Activated T-helper 2 cell treated with anti-CD3 and anti-CD28 coated beads, Interferon-gamma antibody, Interleukin-2, Interleukin-4, amounts not matched to agents 10 μg/mL and 5 μg/mL and 100 μg/mL, durations not matched to agents 14 hours and 24 hours and 36 hours (primary cell): ENCODE measurements around the gene MGAT4B. TPM values are rescaled to one million over a fixed set of nuclear protein-coding genes. Genes with fewer than 3 reads are reported as not detected.
A peak's percentile ranks its signal among the peaks of the same experiment; 100 is the strongest.

Experiments used
- DNase-seq: peaks from one replicate; pipeline ENCODE4 v3.0.0; 2021; ENCODE audit warnings: low spot score
- H3K27ac Mint-ChIP-seq: one replicate; pipeline ENCODE4 v1.8.0; 2021; ENCODE audit warnings: mixed read lengths
- H3K27me3 Mint-ChIP-seq: one replicate; pipeline ENCODE4 v1.8.0; 2021; ENCODE audit warnings: low read depth, mixed read lengths
- H3K36me3 Mint-ChIP-seq: one replicate; pipeline ENCODE4 v1.8.0; 2021; ENCODE audit warnings: low read depth, mixed read lengths
- H3K4me1 Mint-ChIP-seq: one replicate; pipeline ENCODE4 v1.8.0; 2021; ENCODE audit warnings: low read depth, mixed read lengths
- H3K4me3 Mint-ChIP-seq: one replicate; pipeline ENCODE4 v1.8.0; 2021; ENCODE audit warnings: low read depth, mild to moderate bottlenecking, moderate library complexity, mixed read lengths
- H3K9me3 Mint-ChIP-seq: one replicate; pipeline ENCODE4 v1.8.0; 2021; ENCODE audit warnings: mixed read lengths
- intact Hi-C: fragments of 100-400 bp; cut with micrococcal nuclease; formaldehyde crosslinking; loops from one replicate; pipeline ENCODE4 v1.15.1; 2023
- total RNA-seq: library from RNA; stranded (reverse); gene quantifications from 2 replicates; pipeline ENCODE4 v1.2.3, GENCODE V29; 2022

MGAT4B gene
- total RNA-seq, 1 donor from 2014 or later, result 135 TPM

DNA sequence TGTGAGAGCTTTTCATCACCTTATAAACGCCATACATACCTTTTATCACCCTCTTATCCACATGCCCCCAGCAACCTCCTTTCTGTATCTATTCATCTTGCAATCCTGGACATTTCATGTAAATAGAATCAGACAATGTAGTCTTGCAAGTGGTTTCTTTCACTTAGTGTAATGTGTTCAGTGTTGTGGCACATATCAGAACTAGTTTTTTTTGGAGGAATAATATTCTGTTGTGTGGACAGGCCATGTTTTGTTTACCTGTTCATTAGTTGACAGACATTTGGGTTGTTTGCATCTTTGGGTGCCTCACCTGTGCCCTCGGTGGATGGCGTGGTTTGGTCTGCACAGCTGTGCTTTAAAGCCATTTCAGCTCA, 15.4 kb upstream of the MGAT4B start:
- DNase-seq, result no peak
- H3K27ac Mint-ChIP-seq, result peak overlapping the region; percentile 93
- H3K9me3 Mint-ChIP-seq, result no peaks in the 10 kb centered on the region
- H3K36me3 Mint-ChIP-seq, result peaks cover 50% of the 10 kb centered on the region
- peaks cover 32% of the 10 kb centered on the region for H3K4me1 Mint-ChIP-seq
- no peaks in the 10 kb centered on the region for H3K27me3 Mint-ChIP-seq
- intact Hi-C loops, result loop anchor here (5.0 to 10.0 kb wide), 3 partner anchors 35 to 267 kb away; partner anchors contain the start of genes HNRNPH1, MRNIP and RUFY1
- H3K4me3 Mint-ChIP-seq, result peak overlapping the region; percentile 91

DNA sequence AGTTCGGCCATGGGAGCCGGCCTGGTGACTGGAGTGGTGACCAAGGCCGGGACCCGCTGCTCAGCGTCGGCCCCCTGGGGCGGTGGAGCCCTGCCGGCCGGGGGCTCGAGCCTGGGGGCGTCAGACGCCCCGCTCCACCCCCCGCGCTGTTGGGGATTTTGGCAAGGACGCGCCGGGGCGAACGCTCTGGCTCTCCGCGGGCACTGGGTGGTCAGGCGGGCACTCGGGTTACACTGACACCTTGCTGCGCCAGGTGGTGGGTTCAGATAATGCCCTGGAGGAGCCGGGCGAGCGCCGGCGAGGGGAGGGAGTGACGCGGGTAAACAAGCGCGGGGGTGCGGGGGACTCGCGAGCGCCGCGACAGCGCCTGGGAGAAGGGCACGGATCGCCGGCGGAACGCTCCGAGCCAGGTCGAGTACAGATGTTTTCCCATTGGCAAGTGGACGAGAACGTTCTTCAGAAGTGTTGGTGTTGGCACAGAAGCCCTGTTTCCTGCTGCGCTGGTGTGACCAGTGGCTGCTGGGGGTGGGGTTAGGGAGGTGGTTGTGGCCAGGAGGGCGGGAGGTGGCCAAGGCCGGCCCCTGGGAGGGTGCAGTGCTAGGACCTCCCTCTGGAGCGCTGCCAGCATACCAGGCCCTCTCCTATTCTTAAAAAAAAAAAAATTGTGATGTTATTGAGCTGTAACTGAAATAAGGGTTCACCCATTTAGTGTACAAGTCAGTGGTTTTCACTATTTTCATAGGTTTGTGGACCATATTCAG, 14.8 kb upstream of the MGAT4B start:
- peak; percentile 83 for DNase-seq
- H3K9me3 Mint-ChIP-seq, result no peaks in the 10 kb centered on the region
- intact Hi-C loops, result loop anchor here (1.0 to 10.0 kb wide), 5 partner anchors 15 to 267 kb away; partner anchors contain the start of genes HNRNPH1, MRNIP and RUFY1
- no peaks in the 10 kb centered on the region for H3K27me3 Mint-ChIP-seq
- H3K4me3 Mint-ChIP-seq, result peak overlapping the region; percentile 91
- peaks cover 30% of the 10 kb centered on the region for H3K4me1 Mint-ChIP-seq
- H3K27ac Mint-ChIP-seq, result peak overlapping the region; percentile 93
- H3K36me3 Mint-ChIP-seq, result peaks cover 45% of the 10 kb centered on the region

GRCh38 chr5:179820483-179821297, 14.0 kb upstream of the MGAT4B start, which contains the start of gene SQSTM1:
SQSTM1 (plus strand) TSS chr5:179820905; CDS start chr5:179820937, 32 bp downstream.
- Mint-ChIP-seq H3K4me3 (peak within 1 kb of the TSS; percentile 91), H3K36me3 (peaks cover 39% of the 10 kb centered on the region), H3K9me3 (no peaks in the 10 kb centered on the region), H3K27ac (peak within 1 kb of the TSS; percentile 93), H3K4me1 (peaks cover 31% of the 10 kb centered on the region), H3K27me3 (no peaks in the 10 kb centered on the region)
- intact Hi-C loops, result loop anchor here (1.0 to 10.0 kb wide), 6 partner anchors 16 to 266 kb away; partner anchors contain the start of genes CANX, HNRNPH1, MRNIP and RUFY1
- DNase-seq, result peak; percentile 78

DNA sequence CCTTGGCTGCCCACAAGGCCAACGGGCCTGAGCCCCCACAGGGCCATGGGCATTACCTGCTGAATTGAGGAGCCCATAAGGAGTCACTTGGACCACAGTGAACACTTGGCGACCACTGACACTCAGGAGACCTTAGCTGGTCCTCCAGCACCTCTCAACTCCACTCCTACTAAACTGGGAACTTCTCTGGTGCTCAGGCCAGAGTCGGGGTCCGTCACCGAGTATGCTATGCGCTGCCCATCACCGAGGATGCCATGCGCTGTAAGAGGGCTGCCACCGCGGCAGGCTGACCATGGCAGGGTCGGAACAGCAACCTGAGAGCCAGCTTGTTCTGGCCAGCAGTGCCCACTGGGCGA, 13.4 kb upstream of the MGAT4B start:
- Mint-ChIP-seq H3K36me3 (peaks cover 36% of the 10 kb centered on the region), H3K4me3 (peak overlapping the region; percentile 69), H3K9me3 (no peaks in the 10 kb centered on the region), H3K4me1 (peaks cover 33% of the 10 kb centered on the region), H3K27ac (peak overlapping the region; percentile 87), H3K27me3 (no peaks in the 10 kb centered on the region)
- no peak for DNase-seq
- intact Hi-C loops, result loop anchor here (1.0 to 10.0 kb wide), 5 partner anchors 17 to 265 kb away; partner anchors contain the start of genes CANX, HNRNPH1, MRNIP and RUFY1

- intact Hi-C loops, result loop anchor here (1.0 to 10.0 kb wide), 6 partner anchors 8 to 265 kb away; partner anchors contain the start of genes CANX, HNRNPH1, MRNIP and RUFY1
- Mint-ChIP-seq H3K4me1 (peaks cover 30% of the 10 kb centered on the region), H3K27me3 (no peaks in the 10 kb centered on the region), H3K4me3 (peak overlapping the region; percentile 69), H3K36me3 (peaks cover 34% of the 10 kb centered on the region), H3K9me3 (no peaks in the 10 kb centered on the region), H3K27ac (peak overlapping the region; percentile 87)
- no peak for DNase-seq
Observed at GRCh38 chr5:179819296-179820126, 12.8 kb upstream of the MGAT4B start.

DNA sequence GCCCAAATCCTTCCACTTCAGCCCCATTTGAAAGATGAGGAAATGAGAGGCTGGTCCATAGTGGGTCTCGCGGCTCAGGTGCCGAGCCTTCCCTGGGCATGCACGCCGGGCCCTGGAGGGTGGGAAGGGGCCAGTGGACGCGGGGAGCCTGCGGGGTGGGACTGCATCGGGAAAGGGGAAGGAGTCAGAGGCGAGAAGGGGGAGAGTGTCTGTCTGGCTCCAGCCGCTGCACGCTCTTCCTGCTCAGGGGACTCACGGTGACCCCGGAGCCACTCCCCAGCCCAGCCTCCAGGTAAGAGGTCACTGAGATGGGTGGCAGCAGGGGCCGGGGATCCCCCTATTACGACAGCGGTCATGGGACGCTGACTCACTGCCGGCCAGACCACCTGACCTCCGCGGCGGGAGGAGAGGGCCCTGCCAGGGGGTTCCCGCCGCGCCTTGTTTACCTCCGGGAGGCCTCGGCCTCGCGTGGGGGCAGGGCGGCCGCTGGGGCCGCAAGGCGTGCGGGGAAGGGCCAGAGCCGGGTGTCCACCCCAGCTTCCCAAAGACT, 12.2 kb upstream of the MGAT4B start:
- Mint-ChIP-seq H3K27me3 (no peaks in the 10 kb centered on the region), H3K4me3 (peak overlapping the region; percentile 65), H3K27ac (peak overlapping the region; percentile 83), H3K9me3 (no peaks in the 10 kb centered on the region), H3K36me3 (peaks cover 32% of the 10 kb centered on the region), H3K4me1 (peaks cover 29% of the 10 kb centered on the region)
- DNase-seq, result peak; percentile 80
- intact Hi-C loops, result loop anchor here (1.0 kb wide), 1 partner anchor 8 kb away; no protein-coding TSS in a partner anchor

- H3K27ac Mint-ChIP-seq, result peak overlapping the region; percentile 83
- intact Hi-C loops, result no loop called here
- peaks cover 27% of the 10 kb centered on the region for H3K36me3 Mint-ChIP-seq
- H3K9me3 Mint-ChIP-seq, result no peaks in the 10 kb centered on the region
- no peaks in the 10 kb centered on the region for H3K27me3 Mint-ChIP-seq
- DNase-seq, result no peak
- peak overlapping the region; percentile 65 for H3K4me3 Mint-ChIP-seq
- peaks cover 29% of the 10 kb centered on the region for H3K4me1 Mint-ChIP-seq
Observed at GRCh38 chr5:179817890-179818745, 11.5 kb upstream of the MGAT4B start.

GRCh38 chr5:179817470-179817840, 10.8 kb upstream of the MGAT4B start:
- H3K4me3 Mint-ChIP-seq, result peak overlapping the region; percentile 65
- DNase-seq, result no peak
- H3K36me3 Mint-ChIP-seq, result peaks cover 29% of the 10 kb centered on the region
- H3K4me1 Mint-ChIP-seq, result peaks cover 26% of the 10 kb centered on the region
- no peaks in the 10 kb centered on the region for H3K27me3 Mint-ChIP-seq
- H3K9me3 Mint-ChIP-seq, result no peaks in the 10 kb centered on the region
- intact Hi-C loops, result no loop called here
- no peak overlapping the region for H3K27ac Mint-ChIP-seq

- H3K4me3 Mint-ChIP-seq, result no peak overlapping the region
- H3K9me3 Mint-ChIP-seq, result no peaks in the 10 kb centered on the region
- no peaks in the 10 kb centered on the region for H3K27me3 Mint-ChIP-seq
- no peak for DNase-seq
- H3K36me3 Mint-ChIP-seq, result peaks cover 26% of the 10 kb centered on the region
- H3K27ac Mint-ChIP-seq, result no peak overlapping the region
- intact Hi-C loops, result no loop called here
- peaks cover 21% of the 10 kb centered on the region for H3K4me1 Mint-ChIP-seq
Observed at GRCh38 chr5:179816796-179817469, 10.3 kb upstream of the MGAT4B start.

GRCh38 chr5:179816401-179816795, 9.7 kb upstream of the MGAT4B start:
- no peaks in the 10 kb centered on the region for H3K27me3 Mint-ChIP-seq

More at GRCh38 chr5:179816401-179816795, 9.7 kb upstream of the MGAT4B start:
- H3K9me3 Mint-ChIP-seq, result no peaks in the 10 kb centered on the region
- intact Hi-C loops, result no loop called here
- H3K27ac Mint-ChIP-seq, result no peak overlapping the region
- no peak for DNase-seq
- H3K4me3 Mint-ChIP-seq, result no peak overlapping the region
- peaks cover 17% of the 10 kb centered on the region for H3K4me1 Mint-ChIP-seq
- peaks cover 28% of the 10 kb centered on the region for H3K36me3 Mint-ChIP-seq
